ENCODE measurements around the gene VPS29. TPM values are rescaled to one million over a fixed set of nuclear protein-coding genes. Genes with fewer than 3 reads are reported as not detected.

Gene VPS29
- total RNA-seq, 2 experiments from 2014 or later, result 71.7 to 76.4 TPM

GRCh38 chr12:110543252-110543959 lies 41.5 kb upstream of the VPS29 start:
- ATAC-seq (peak; percentile 20), DNase-seq (no peak)
- ChIA-PET CTCF (interaction anchor here (1.4 to 5.1 kb wide), 3 partner anchors 9 to 57 kb away, joined by 3 to 41 read pairs (median 5); no protein-coding TSS in a partner anchor), POLR2A (interaction anchor here (1.0 to 1.4 kb wide), 5 partner anchors 12 to 74 kb away, joined by 3 to 6 read pairs (median 4); partner anchors contain the start of genes RAD9B and VPS29)
- Mint-ChIP-seq H3K4me1 (ENCODE audit: low read depth) (peaks cover 42% of the 10 kb centered on the region), H3K27ac (peak overlapping the region; percentile 67), H3K9me3 (no peaks in the 10 kb centered on the region), H3K36me3 (ENCODE audit: low read depth) (peaks cover 45% of the 10 kb centered on the region), H3K4me3 (no peak overlapping the region), H3K27me3 (no peaks in the 10 kb centered on the region)
- intact Hi-C loops (cut with micrococcal nuclease), result no loop called here
- no peak for TF ChIP-seq CTCF (IDR thresholded peaks at IDR 0.05)

GRCh38 chr12:110540048-110540447 lies 38.1 kb upstream of the VPS29 start:
- intact Hi-C loops (cut with micrococcal nuclease), result no loop called here
- Mint-ChIP-seq H3K27me3 (no peaks in the 10 kb centered on the region), H3K27ac (peak overlapping the region; percentile 64), H3K36me3 (ENCODE audit: low read depth) (peaks cover 58% of the 10 kb centered on the region), H3K9me3 (no peaks in the 10 kb centered on the region), H3K4me1 (ENCODE audit: low read depth) (peaks cover 32% of the 10 kb centered on the region), H3K4me3 (no peak overlapping the region)
- ChIA-PET POLR2A (interaction anchor here (1.2 to 1.6 kb wide), 3 partner anchors 7 to 11 kb away, joined by 4 to 6 read pairs (median 4); no protein-coding TSS in a partner anchor), CTCF (interaction anchor here (1.0 to 13.1 kb wide), 3 partner anchors 12 to 61 kb away, joined by 3 to 142 read pairs (median 6); no protein-coding TSS in a partner anchor)
- TF ChIP-seq CTCF (IDR thresholded peaks at IDR 0.05), result no peak
- ATAC-seq, result no peak
- DNase-seq, result no peak

- POLR2A ChIA-PET, result interaction anchor here (1.2 to 1.3 kb wide), 3 partner anchors 8 to 41 kb away, joined by 3 to 6 read pairs (median 4); no protein-coding TSS in a partner anchor
- TF ChIP-seq CTCF (IDR thresholded peaks at IDR 0.05), result no peak
- intact Hi-C loops (cut with micrococcal nuclease), result no loop called here
- Mint-ChIP-seq H3K27me3 (no peaks in the 10 kb centered on the region), H3K4me1 (ENCODE audit: low read depth) (peaks cover 36% of the 10 kb centered on the region), H3K9me3 (no peaks in the 10 kb centered on the region), H3K36me3 (ENCODE audit: low read depth) (peaks cover 62% of the 10 kb centered on the region), H3K4me3 (no peak overlapping the region), H3K27ac (peak overlapping the region; percentile 63)
- DNase-seq (no peak), ATAC-seq (no peak)
- CTCF ChIA-PET, result interaction anchor here (0.6 to 13.1 kb wide), 5 partner anchors 13 to 157 kb away, joined by 3 to 142 read pairs (median 3); no protein-coding TSS in a partner anchor
Observed at GRCh38 chr12:110538869-110539622, 37.1 kb upstream of the VPS29 start.

DNA sequence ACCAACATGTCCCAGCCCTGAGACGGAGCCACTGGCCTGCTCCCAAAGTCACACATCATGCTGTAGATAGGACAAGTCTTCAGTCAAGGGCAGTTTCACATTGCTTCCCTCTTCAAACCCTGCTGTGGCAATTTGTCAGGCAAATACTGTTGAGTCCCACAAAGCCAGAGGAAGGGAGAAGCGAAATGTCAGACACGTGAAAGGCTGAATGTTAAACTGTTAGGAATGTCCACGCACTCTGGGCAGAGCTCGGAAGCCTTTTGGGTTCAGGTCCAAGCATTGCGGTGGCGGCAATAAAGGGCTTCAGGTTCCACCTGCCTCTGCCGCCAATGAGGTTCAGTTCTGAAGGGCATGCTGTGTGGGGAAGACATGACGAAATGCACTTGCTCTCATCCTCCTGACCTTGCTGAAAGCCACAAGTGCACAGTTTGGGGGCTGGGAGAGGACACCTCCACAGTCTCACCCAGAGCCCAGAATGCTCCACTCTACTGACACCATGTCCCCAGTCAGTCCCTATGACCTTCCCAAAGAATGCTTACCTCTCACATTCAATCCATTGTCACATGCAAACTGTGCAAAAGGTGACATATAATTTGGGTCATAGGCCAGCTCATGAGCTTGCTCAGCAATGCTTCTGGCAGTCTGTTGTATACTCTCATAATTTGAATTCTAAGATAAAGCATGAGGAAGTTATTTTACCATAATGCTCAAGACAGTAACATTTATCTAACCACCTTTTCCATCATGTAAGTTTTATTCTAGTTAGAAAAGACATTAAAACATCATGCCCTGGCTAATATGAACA lies 35.9 kb upstream of the VPS29 start:
- no peaks in the 10 kb centered on the region for H3K27me3 Mint-ChIP-seq
- H3K4me1 Mint-ChIP-seq (ENCODE audit: low read depth), result peaks cover 32% of the 10 kb centered on the region
- POLR2A ChIA-PET, result interaction anchor here (0.5 to 0.8 kb wide), 2 partner anchors 14 to 498 kb away, joined by 3 read pairs; no protein-coding TSS in a partner anchor
- CTCF ChIA-PET, result interaction anchor here (1.2 to 13.1 kb wide), 4 partner anchors 14 to 106 kb away, joined by 3 to 142 read pairs (median 8); no protein-coding TSS in a partner anchor
- H3K9me3 Mint-ChIP-seq, result no peaks in the 10 kb centered on the region
- DNase-seq (no peak), ATAC-seq (no peak)
- intact Hi-C loops (cut with micrococcal nuclease), result no loop called here
- H3K36me3 Mint-ChIP-seq (ENCODE audit: low read depth), result peaks cover 55% of the 10 kb centered on the region
- H3K4me3 Mint-ChIP-seq, result no peak overlapping the region
- no peak overlapping the region for H3K27ac Mint-ChIP-seq
- TF ChIP-seq CTCF (IDR thresholded peaks at IDR 0.05), result no peak

Measured in activated CD8-positive, alpha-beta T cell treated with anti-CD3 and anti-CD28 coated beads for 36 hours (primary cell).